Kidney (tissue), 14 donors: ENCODE data around the gene NAALAD2. TPM values are rescaled to one million over a fixed set of nuclear protein-coding genes. Genes with fewer than 3 reads are reported as not detected.
"Not testable (repeated sequence)": the region's sequence is repeated elsewhere in the genome, so short reads cannot be mapped to it uniquely, and the experiment has no call there.

Experiments
- DNase-seq, 5 donors: peaks; one replicate each; pipeline ENCODE4 v3.0.0-alpha.2; 2013 to 2020
- FAIRE-seq: peaks from 2 replicates; lab custom pipeline; 2012; peaks lifted over from hg19 to GRCh38; lab: Jason Lieb, UNC
- H3K27ac ChIP-seq, 2 donors: one replicate each; pipeline ENCODE4 v1.7.0; 2013; ENCODE audit warnings: low read depth in 2 of 2, low read length in 2 of 2, inconsistent platforms in 1 of 2
- H3K27me3 ChIP-seq: one replicate; pipeline ENCODE4 v1.7.1; 2013; ENCODE audit warnings: low read length, inconsistent platforms; ENCODE audit not compliant: control insufficient read depth, insufficient read depth
- H3K36me3 ChIP-seq, 3 donors: one replicate each; pipeline versions ENCODE4 v1.7.0 to v1.7.1; 2013; ENCODE audit warnings: low read length in 3 of 3, control low read depth in 1 of 3, inconsistent platforms in 1 of 3; ENCODE audit not compliant: insufficient read depth in 3 of 3, control insufficient read depth in 2 of 3
- H3K4me1 ChIP-seq, 3 donors: one replicate each; pipeline versions ENCODE4 v1.7.0 to v1.7.1; 2013; ENCODE audit warnings: low read length in 3 of 3, inconsistent platforms in 1 of 3, low read depth in 1 of 3; ENCODE audit not compliant: control insufficient read depth in 2 of 3, insufficient read depth in 2 of 3
- H3K4me3 ChIP-seq, 3 donors: one replicate each; pipeline versions ENCODE4 v1.7.0 to v1.8.1; 2013; ENCODE audit warnings: low read length in 3 of 3, control low read depth in 1 of 3, inconsistent platforms in 1 of 3
- H3K9ac ChIP-seq, 3 donors: one replicate each; pipeline versions ENCODE4 v1.7.0 to v1.7.1; 2013; ENCODE audit warnings: low read length in 3 of 3, control low read depth in 1 of 3, inconsistent platforms in 1 of 3
- H3K9me3 ChIP-seq, 3 donors: one replicate each; pipeline versions ENCODE4 v1.7.0 to v1.7.1; 2013; ENCODE audit warnings: low read length in 3 of 3, control low read depth in 1 of 3, inconsistent platforms in 1 of 3; ENCODE audit not compliant: control insufficient read depth in 2 of 3, insufficient read depth in 1 of 3
- CTCF ChIP-seq: IDR thresholded peaks from 3 replicates; pipeline ENCODE4 v1.5.1; 2012; ENCODE audit warnings: mild to moderate bottlenecking, moderate library complexity, borderline replicate concordance; ENCODE audit not compliant: insufficient read depth; ENCODE audit errors: extremely low read depth
- intact Hi-C: fragments of 100-400 bp; cut with DNase I; formaldehyde crosslinking; loops from one replicate; pipeline ENCODE4 v1.11.1; 2022
- polyA plus RNA-seq: library from polyadenylated mRNA; stranded (reverse); fragments of 350-450 nt; fragmentation: Illumina TruSeq; extraction: RNeasy Lipid Tissue Mini Kit (QIAGEN cat#74804); gene quantifications from one replicate; pipeline ENCODE4 v1.2.3, GENCODE V29; 2014; ENCODE audit warnings: low read depth, low replicate concordance; ENCODE audit not compliant: insufficient read depth
- total RNA-seq: library from RNA; stranded (reverse); fragmentation: NEBNext Ultra II Directional; extraction: Animal tissue kit (Norgen Biotek cat#: 25700); gene quantifications from one replicate; pipeline ENCODE4 v1.2.1, GENCODE V29; 2021
- donor health status: control.
- donor health status: control.
- donor health status: control.
- donor health status: control.
- donor health status: control.
- donor health status: DM: yes; HTN: yes; CAD: no.
- donor health status: Normal renal cell carcinoma (clear cell type).

The NAALAD2 gene
- total and polyA plus RNA-seq, 2 donors from 2014 or later = 1.5 to 2.0 TPM

DNA sequence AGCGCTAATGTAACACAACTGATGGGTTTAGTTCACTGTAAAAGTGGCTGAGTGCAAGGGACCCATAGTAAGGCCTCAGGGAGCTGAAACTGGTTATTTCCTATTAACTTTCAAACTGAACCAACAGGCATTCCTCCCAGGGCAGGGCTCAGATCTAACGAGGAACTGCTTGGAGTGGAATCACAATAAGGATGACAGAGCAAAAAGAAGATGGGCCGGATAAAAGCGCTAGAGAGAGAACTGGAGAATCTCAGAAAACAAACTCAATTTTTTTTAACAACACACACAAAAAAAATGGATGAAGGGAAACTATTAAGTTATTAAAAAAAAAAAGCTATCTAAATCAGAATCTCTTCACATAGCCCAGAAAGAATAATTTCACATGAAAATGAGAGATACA is 102.5 kb downstream of the NAALAD2 start:
- no peaks in the 10 kb centered on the region for H3K4me1 ChIP-seq
- TF ChIP-seq CTCF = no peak
- no peak overlapping the region for H3K4me3 ChIP-seq
- FAIRE-seq = no peak
- intact Hi-C loops = no loop called here
- no peak for DNase-seq
- H3K36me3 ChIP-seq = no peaks in the 10 kb centered on the region
- no peak overlapping the region for H3K9ac ChIP-seq
- H3K27ac ChIP-seq = no peak overlapping the region
- no peaks in the 10 kb centered on the region for H3K9me3 ChIP-seq
- no peaks in the 10 kb centered on the region for H3K27me3 ChIP-seq

GRCh38 chr11:90239967-90240636 is 105.6 kb downstream of the NAALAD2 start:
- FAIRE-seq, H3K27ac ChIP-seq, H3K27me3 ChIP-seq, intact Hi-C loops, H3K4me1 ChIP-seq, H3K9ac ChIP-seq, H3K9me3 ChIP-seq, DNase-seq, H3K4me3 ChIP-seq, H3K36me3 ChIP-seq: not testable (repeated sequence)

DNA sequence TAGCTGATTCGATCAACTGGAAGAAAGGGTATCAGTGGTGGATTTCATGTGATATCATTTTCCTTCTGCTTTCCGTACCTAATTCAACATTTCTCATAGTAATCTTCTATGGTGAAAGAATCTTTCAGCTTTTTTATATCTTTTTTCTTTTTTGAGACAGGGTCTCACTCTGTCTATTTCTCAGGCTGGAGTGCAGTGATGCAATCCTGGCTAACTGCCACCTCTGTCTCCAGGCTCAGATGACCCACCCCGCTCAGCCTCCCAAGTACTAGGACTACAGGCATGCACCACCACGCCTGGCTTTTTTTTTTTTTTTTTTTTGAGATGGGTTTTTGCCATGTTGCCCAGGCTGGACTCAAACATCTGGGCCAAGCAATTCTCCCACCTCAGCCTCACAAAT is 107.0 kb downstream of the NAALAD2 start:
- H3K27me3 ChIP-seq = no peaks in the 10 kb centered on the region
- FAIRE-seq = no peak

More for the DNA sequence above, 107.0 kb downstream of the NAALAD2 start:
- H3K4me1 ChIP-seq = no peaks in the 10 kb centered on the region
- no peak overlapping the region for H3K9ac ChIP-seq
- no peaks in the 10 kb centered on the region for H3K36me3 ChIP-seq
- DNase-seq = no peak
- TF ChIP-seq CTCF = no peak
- no peak overlapping the region for H3K4me3 ChIP-seq
- H3K9me3 ChIP-seq = no peaks in the 10 kb centered on the region
- intact Hi-C loops = no loop called here
- no peak overlapping the region for H3K27ac ChIP-seq

Other genes with a start within 250 kb of the NAALAD2 start
- not detected for gene TRIM49D1, start 212.4 kb upstream of the NAALAD2 start, total RNA-seq
- not detected for gene TRIM49D1, start 212.4 kb upstream of the NAALAD2 start, polyA plus RNA-seq
- not detected for gene TRIM49D2, start 210.6 kb upstream of the NAALAD2 start, total RNA-seq
- not detected for gene TRIM49D2, start 210.6 kb upstream of the NAALAD2 start, polyA plus RNA-seq
- not detected for gene TRIM64, start 168.6 kb upstream of the NAALAD2 start, total RNA-seq
- gene TRIM64, start 168.6 kb upstream of the NAALAD2 start, polyA plus RNA-seq = not detected
- gene TRIM49C, start 103.6 kb upstream of the NAALAD2 start, total RNA-seq = not detected
- gene TRIM49C, start 103.6 kb upstream of the NAALAD2 start, polyA plus RNA-seq = not detected
- not detected for gene UBTFL1, start 48.7 kb upstream of the NAALAD2 start, total RNA-seq
- gene UBTFL1, start 48.7 kb upstream of the NAALAD2 start, polyA plus RNA-seq = not detected
- gene CHORDC1, start 88.4 kb downstream of the NAALAD2 start, total RNA-seq = 21.7 TPM
- 12.3 TPM for gene CHORDC1, start 88.4 kb downstream of the NAALAD2 start, polyA plus RNA-seq